Liver (tissue), 3 donors: ENCODE measurements around the gene PTN.

Experiments
- EGR1 ChIP-seq, 2 donors: IDR thresholded peaks; 2 replicates each; pipeline ENCODE4 v1.6.1; 2016 to 2018; ENCODE audit warnings: antibody characterized with exemption in 2 of 2, low read depth in 2 of 2
- GABPA ChIP-seq, 2 donors: IDR thresholded peaks in 1 of 2; conservative IDR thresholded peaks in 1 of 2; 2 replicates each; pipeline ENCODE4 v1.6.1; 2016; ENCODE audit warnings: antibody characterized with exemption in 2 of 2, mild to moderate bottlenecking in 1 of 2, moderate library complexity in 1 of 2
- RAD21 ChIP-seq, 2 donors: IDR thresholded peaks; 2 replicates each; pipeline ENCODE4 v1.6.1; 2016; ENCODE audit warnings: antibody characterized with exemption in 2 of 2, mild to moderate bottlenecking in 2 of 2
- SP1 ChIP-seq: IDR thresholded peaks from 2 replicates; pipeline ENCODE4 v1.6.1; 2018; ENCODE audit warnings: antibody characterized with exemption, mild to moderate bottlenecking
- TAF1 ChIP-seq: conservative IDR thresholded peaks from 2 replicates; pipeline ENCODE4 v1.6.1; 2016; ENCODE audit warnings: antibody characterized with exemption, mild to moderate bottlenecking
- YY1 ChIP-seq: IDR thresholded peaks from 2 replicates; pipeline ENCODE4 v1.6.1; 2016; ENCODE audit warnings: antibody characterized with exemption, mild to moderate bottlenecking
- TF ChIP-seq, protein P1 (sequence below): fragments of 150-350 bp; IDR thresholded peaks from 2 replicates; pipeline ENCODE4 v1.5.1; 2017; ENCODE audit warnings: improper control_type of control experiment, low read depth, low read length; ENCODE audit not compliant: missing input control
- TF ChIP-seq, protein P2 (sequence below): IDR thresholded peaks from 2 replicates; pipeline ENCODE4 v1.6.1; 2016; ENCODE audit warnings: antibody characterized with exemption, mild to moderate bottlenecking
- donor health status: healthy.
- donor health status: healthy.

DNA sequence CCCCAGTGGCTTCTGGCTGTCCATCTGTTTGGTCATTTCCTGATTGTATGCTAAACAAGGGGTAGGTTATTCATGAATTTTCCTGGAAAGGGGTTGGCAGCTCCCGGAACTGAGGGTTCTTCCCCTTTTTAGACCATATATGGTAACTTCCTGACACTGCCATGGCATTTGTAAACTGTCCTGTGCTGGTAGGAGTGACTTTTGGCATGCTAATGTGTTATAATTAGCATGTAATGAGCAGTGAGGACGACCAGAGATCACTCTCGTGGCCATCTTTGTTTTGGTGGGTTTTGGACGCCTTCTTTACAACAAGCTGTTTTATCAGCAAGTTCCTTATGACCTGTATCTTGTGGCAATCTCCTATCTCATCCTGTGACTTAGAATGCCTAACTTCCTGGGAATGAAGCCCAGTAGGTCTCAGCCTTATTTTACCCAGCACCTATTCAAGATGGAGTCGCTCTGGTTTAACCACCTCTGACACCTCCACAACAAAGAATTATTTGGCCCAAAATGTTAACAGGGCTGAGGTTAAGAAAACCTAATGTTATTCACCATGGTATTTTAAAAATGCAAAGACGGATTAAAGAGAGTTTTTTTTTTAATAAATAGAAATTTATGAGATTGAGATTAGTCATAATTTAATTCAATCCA is 2.4 kb upstream of the PTN start:
- TF ChIP-seq, protein P1, sequence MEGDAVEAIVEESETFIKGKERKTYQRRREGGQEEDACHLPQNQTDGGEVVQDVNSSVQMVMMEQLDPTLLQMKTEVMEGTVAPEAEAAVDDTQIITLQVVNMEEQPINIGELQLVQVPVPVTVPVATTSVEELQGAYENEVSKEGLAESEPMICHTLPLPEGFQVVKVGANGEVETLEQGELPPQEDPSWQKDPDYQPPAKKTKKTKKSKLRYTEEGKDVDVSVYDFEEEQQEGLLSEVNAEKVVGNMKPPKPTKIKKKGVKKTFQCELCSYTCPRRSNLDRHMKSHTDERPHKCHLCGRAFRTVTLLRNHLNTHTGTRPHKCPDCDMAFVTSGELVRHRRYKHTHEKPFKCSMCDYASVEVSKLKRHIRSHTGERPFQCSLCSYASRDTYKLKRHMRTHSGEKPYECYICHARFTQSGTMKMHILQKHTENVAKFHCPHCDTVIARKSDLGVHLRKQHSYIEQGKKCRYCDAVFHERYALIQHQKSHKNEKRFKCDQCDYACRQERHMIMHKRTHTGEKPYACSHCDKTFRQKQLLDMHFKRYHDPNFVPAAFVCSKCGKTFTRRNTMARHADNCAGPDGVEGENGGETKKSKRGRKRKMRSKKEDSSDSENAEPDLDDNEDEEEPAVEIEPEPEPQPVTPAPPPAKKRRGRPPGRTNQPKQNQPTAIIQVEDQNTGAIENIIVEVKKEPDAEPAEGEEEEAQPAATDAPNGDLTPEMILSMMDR, result no peak
- TF ChIP-seq GABPA (IDR thresholded peaks at IDR 0.05 in 1 of 2, conservative IDR thresholded peaks at IDR 0.05 in 1 of 2) (no peak), SP1 (no peak), TAF1 (no peak), RAD21 (IDR thresholded peaks at IDR 0.05) (no peak), EGR1 (IDR thresholded peaks at IDR 0.05; ENCODE audit: low read depth in 2 of 2) (no peak), YY1 (no peak)
- TF ChIP-seq, protein P2, sequence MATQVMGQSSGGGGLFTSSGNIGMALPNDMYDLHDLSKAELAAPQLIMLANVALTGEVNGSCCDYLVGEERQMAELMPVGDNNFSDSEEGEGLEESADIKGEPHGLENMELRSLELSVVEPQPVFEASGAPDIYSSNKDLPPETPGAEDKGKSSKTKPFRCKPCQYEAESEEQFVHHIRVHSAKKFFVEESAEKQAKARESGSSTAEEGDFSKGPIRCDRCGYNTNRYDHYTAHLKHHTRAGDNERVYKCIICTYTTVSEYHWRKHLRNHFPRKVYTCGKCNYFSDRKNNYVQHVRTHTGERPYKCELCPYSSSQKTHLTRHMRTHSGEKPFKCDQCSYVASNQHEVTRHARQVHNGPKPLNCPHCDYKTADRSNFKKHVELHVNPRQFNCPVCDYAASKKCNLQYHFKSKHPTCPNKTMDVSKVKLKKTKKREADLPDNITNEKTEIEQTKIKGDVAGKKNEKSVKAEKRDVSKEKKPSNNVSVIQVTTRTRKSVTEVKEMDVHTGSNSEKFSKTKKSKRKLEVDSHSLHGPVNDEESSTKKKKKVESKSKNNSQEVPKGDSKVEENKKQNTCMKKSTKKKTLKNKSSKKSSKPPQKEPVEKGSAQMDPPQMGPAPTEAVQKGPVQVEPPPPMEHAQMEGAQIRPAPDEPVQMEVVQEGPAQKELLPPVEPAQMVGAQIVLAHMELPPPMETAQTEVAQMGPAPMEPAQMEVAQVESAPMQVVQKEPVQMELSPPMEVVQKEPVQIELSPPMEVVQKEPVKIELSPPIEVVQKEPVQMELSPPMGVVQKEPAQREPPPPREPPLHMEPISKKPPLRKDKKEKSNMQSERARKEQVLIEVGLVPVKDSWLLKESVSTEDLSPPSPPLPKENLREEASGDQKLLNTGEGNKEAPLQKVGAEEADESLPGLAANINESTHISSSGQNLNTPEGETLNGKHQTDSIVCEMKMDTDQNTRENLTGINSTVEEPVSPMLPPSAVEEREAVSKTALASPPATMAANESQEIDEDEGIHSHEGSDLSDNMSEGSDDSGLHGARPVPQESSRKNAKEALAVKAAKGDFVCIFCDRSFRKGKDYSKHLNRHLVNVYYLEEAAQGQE, result no peak
